Loucy (cell line): ENCODE measurements around the gene SLC19A3.

Experiments
- CTCF ChIP-seq: fragments of 200-600 bp; sonication (generic); conservative IDR thresholded peaks from 2 replicates; pipeline ENCODE4 v1.5.1; 2014; ENCODE audit warnings: mild to moderate bottlenecking, antibody characterized with exemption, low read length
- EZH2phosphoT487 ChIP-seq: fragments of 200-600 bp; IDR thresholded peaks from 2 replicates; pipeline ENCODE4 v1.6.1; 2018; ENCODE audit warnings: antibody characterized with exemption, mild to moderate bottlenecking, moderate library complexity, borderline replicate concordance

- no peak for TF ChIP-seq CTCF
- no peak for TF ChIP-seq EZH2phosphoT487
These were observed 83.6 kb downstream of the SLC19A3 start for GRCh38 chr2:227634201-227634600.
